Activated naive CD8-positive, alpha-beta T cell treated with anti-CD3 and anti-CD28 coated beads, Interleukin-2, amount 50 U/mL, for 24 hours (primary cell): ENCODE results near the gene ISCA1.

Experiments used
- ATAC-seq: fragments of 150-1000 bp; cut with Tn5 transposase; one replicate; pipeline ENCODE4 v1.10.0; 2021
- DNase-seq: peaks from one replicate; pipeline ENCODE4 v3.0.0; 2021
- H3K27ac Mint-ChIP-seq: one replicate; pipeline ENCODE4 v1.8.0; 2021; ENCODE audit warnings: mild to moderate bottlenecking, mixed read lengths
- H3K27me3 Mint-ChIP-seq: one replicate; pipeline ENCODE4 v1.8.0; 2021; ENCODE audit warnings: mixed read lengths
- H3K36me3 Mint-ChIP-seq: one replicate; pipeline ENCODE4 v1.8.0; 2021; ENCODE audit warnings: low read depth, mixed read lengths
- H3K4me1 Mint-ChIP-seq: one replicate; pipeline ENCODE4 v1.8.0; 2021; ENCODE audit warnings: mixed read lengths
- H3K4me3 Mint-ChIP-seq: one replicate; pipeline ENCODE4 v1.8.0; 2021; ENCODE audit warnings: mild to moderate bottlenecking, moderate library complexity, mixed read lengths
- H3K9me3 Mint-ChIP-seq: one replicate; pipeline ENCODE4 v1.8.0; 2021; ENCODE audit warnings: mixed read lengths

The ISCA1 gene

DNA sequence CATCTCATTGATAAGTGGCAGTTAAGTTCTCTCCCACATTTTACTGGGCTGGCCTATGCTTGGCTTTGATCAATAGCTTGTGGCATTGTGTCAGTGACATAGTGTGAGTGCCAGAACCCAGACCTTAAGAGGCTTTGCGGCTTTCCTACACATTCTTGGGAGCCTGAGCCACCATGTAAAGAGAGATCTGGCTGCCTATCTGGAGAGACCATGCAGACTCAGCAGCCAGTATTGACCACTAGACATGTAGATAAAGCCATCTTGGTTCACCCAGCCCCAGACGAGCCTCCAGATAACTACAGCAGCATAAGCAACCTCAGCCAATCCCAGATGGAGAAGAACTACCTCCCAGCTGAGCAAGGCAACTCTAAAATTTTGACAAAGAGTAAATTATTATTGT is 51.5 kb downstream of the ISCA1 start:
- Mint-ChIP-seq H3K36me3 (no peaks in the 10 kb centered on the region), H3K4me3 (no peak overlapping the region), H3K9me3 (no peaks in the 10 kb centered on the region), H3K4me1 (no peaks in the 10 kb centered on the region), H3K27ac (no peak overlapping the region), H3K27me3 (no peaks in the 10 kb centered on the region)
- ATAC-seq: no peak
- no peak for DNase-seq

DNA sequence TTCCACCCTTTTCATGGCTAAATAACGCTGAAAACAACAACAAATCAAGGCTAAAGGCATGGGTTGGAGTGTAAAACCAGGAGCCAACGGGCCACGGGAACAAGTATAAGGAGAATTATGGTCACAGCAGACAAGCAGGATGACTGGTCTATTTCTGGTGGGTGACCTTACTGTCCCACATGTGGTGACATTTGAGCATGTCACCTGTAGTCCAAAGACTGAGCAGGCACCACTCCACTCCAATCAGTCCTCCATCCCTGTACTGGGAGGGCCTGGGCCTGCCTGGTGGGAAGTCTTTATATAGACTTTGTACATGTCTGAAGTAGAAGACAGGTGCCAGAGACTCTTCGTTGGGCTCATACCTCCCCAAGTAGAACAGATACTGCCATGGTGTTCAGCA is 59.7 kb downstream of the ISCA1 start:
- Mint-ChIP-seq H3K27me3 (peaks cover 2% of the 10 kb centered on the region), H3K27ac (no peak overlapping the region), H3K9me3 (no peaks in the 10 kb centered on the region), H3K4me3 (no peak overlapping the region), H3K4me1 (no peaks in the 10 kb centered on the region), H3K36me3 (no peaks in the 10 kb centered on the region)
- ATAC-seq (no peak), DNase-seq (no peak)

DNA sequence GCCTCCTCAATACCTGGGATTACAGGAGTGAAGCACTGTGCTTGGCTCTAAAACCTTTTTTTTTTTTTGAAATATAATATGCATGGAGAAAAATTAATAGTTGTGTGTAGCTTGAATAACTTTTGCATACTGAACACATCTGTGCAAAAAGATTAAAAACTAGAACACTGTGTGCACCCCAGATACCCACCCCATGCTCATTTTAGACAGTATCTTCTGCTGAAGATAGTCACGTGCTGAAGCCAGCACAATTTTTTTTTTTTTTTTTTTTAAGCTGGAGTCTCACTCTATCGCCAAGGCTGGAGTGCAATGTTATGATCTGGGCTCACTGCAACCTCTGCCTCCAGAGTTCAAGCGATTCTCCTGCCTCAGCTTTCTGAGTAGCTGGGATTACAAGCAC is 62.7 kb downstream of the ISCA1 start:
- H3K4me3 Mint-ChIP-seq: no peak overlapping the region
- H3K27me3 Mint-ChIP-seq: peaks cover 2% of the 10 kb centered on the region
- no peaks in the 10 kb centered on the region for H3K4me1 Mint-ChIP-seq
- H3K27ac Mint-ChIP-seq: no peak overlapping the region
- no peak for ATAC-seq
- no peak for DNase-seq
- no peaks in the 10 kb centered on the region for H3K9me3 Mint-ChIP-seq
- no peaks in the 10 kb centered on the region for H3K36me3 Mint-ChIP-seq

DNA sequence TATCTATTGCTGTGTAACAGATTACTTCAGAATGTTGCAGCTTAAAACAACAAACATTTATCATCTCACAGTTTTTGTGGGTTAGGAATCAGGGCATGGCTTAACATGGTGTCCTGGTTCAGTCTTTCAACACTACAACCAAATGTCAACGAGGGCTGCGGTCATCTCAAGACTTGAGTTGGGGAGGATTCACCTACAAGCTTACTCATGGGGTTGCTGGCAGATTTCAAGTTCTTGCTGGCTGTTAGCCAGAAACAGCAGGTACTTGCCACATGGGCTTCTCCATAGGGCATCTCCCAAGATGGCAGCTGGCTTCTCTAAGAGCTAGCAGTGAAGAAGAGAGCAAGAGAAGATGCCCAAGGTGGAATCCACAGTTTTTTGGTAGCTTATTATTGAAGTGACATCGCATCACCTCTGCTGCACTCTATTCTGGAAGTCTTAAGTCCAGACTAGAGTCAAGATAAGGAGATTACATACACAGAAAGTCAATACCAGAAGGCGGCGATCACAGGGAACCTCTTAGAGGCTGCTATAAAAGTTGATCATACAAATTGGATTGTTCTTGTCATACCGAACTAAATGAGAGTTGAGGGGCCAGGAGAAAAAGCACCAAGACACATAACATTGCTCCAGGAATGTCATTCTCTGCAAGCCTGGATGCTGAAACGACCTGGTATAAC is 65.1 kb downstream of the ISCA1 start:
- no peak for ATAC-seq
- no peaks in the 10 kb centered on the region for H3K9me3 Mint-ChIP-seq
- no peaks in the 10 kb centered on the region for H3K36me3 Mint-ChIP-seq

More for the DNA sequence above, 65.1 kb downstream of the ISCA1 start:
- Mint-ChIP-seq H3K27me3 (no peaks in the 10 kb centered on the region), H3K4me3 (no peak overlapping the region), H3K27ac (no peak overlapping the region), H3K4me1 (no peaks in the 10 kb centered on the region)
- DNase-seq: no peak
